T-helper 2 cell treated with Interferon-gamma antibody and Interleukin-4, amounts not matched to agents 5 μg/mL and 100 μg/mL, for 36 hours (primary cell): ENCODE data around the gene RPL22.

Experiments used
- DNase-seq: peaks from one replicate; pipeline ENCODE4 v3.0.0; 2021; ENCODE audit warnings: low spot score
- H3K27ac Mint-ChIP-seq: one replicate; pipeline ENCODE4 v1.8.0; 2021; ENCODE audit warnings: mild to moderate bottlenecking, mixed read lengths
- H3K27me3 Mint-ChIP-seq: one replicate; pipeline ENCODE4 v1.8.0; 2021; ENCODE audit warnings: low read depth, mixed read lengths
- H3K36me3 Mint-ChIP-seq: one replicate; pipeline ENCODE4 v1.8.0; 2021; ENCODE audit warnings: low read depth, mixed read lengths
- H3K4me1 Mint-ChIP-seq: one replicate; pipeline ENCODE4 v1.8.0; 2021; ENCODE audit warnings: low read depth, mixed read lengths
- H3K4me3 Mint-ChIP-seq: one replicate; pipeline ENCODE4 v1.8.0; 2022; ENCODE audit warnings: mild to moderate bottlenecking, moderate library complexity, mixed read lengths
- H3K9me3 Mint-ChIP-seq: one replicate; pipeline ENCODE4 v1.8.0; 2021; ENCODE audit warnings: mixed read lengths

The RPL22 gene

DNA sequence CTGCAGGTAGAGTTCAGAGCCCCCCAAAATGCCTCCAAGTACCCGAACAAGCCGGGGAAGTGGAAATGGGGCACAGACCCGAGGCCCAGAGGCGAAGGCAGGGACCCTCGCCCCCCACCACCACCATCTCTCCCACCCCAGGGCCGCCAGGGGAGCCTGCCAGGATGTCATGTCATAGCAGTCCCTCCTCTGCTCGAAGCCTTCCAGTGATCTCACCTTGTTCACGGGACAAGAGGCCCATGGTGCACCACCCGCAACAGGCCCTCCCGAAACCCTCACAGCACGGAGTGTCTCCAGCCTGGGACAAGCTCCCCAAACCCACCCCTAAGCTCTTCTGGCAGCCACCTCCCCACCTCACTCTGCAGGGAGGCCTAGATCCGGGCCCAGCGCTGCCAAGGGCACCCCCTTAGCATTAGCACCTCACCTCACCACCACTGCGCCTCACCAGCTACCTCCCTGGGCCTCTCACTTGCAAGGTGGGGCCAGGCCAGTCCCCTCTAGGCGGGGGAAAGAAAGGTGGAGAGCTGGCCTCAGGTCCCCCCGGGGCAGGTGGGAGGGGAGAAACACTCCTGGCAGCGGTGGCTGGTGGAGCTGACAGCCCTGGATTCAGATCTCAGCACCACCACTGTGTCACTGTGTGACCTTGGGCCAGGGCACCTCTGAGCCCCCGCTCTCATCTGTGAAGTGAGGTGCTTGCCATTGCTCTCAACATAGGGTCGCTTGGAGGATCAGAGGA is 32.6 kb downstream of the RPL22 start:
- DNase-seq, result no peak
- H3K27me3 Mint-ChIP-seq, result peaks cover under 1% of the 10 kb centered on the region
- H3K36me3 Mint-ChIP-seq, result no peaks in the 10 kb centered on the region
- H3K4me3 Mint-ChIP-seq, result no peak overlapping the region
- no peak overlapping the region for H3K27ac Mint-ChIP-seq
- H3K9me3 Mint-ChIP-seq, result no peaks in the 10 kb centered on the region
- no peaks in the 10 kb centered on the region for H3K4me1 Mint-ChIP-seq

- no peak overlapping the region for H3K27ac Mint-ChIP-seq
- DNase-seq, result no peak
- H3K36me3 Mint-ChIP-seq, result no peaks in the 10 kb centered on the region
- peaks cover 3% of the 10 kb centered on the region for H3K27me3 Mint-ChIP-seq
- H3K4me3 Mint-ChIP-seq, result no peak overlapping the region
- H3K9me3 Mint-ChIP-seq, result no peaks in the 10 kb centered on the region
- H3K4me1 Mint-ChIP-seq, result no peaks in the 10 kb centered on the region
Observed at GRCh38 chr1:6166221-6166620, 33.2 kb downstream of the RPL22 start.

DNA sequence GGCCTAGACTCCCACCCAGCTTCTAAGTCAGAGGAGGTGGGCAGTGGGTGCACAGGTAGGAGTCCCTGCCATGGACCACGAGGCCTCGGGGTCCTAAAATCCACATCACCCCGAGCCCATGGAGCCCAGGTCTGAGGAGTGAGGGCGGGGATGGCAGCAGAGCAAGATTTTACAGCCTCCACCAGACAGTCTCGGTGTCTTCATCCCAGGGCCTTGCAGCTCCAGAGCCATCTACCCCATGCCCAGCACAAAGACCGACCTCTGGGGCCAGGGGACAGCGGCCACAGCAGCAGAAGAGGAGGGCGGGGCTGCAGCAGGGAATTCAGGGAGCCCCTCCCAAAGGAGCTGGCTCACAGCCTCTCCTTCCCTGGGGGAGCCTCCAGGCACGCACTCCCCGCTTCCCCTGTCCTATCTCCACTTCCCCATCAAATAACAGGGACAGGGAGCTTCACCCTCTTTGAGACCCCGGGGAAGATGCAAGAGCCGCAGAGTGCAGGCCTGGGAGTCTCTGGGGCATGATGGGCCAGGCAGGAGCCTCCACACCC is 33.9 kb downstream of the RPL22 start:
- no peak overlapping the region for H3K4me3 Mint-ChIP-seq
- peaks cover 6% of the 10 kb centered on the region for H3K27me3 Mint-ChIP-seq
- H3K9me3 Mint-ChIP-seq, result no peaks in the 10 kb centered on the region
- H3K36me3 Mint-ChIP-seq, result no peaks in the 10 kb centered on the region
- H3K4me1 Mint-ChIP-seq, result no peaks in the 10 kb centered on the region
- H3K27ac Mint-ChIP-seq, result no peak overlapping the region
- DNase-seq, result no peak

- DNase-seq, result no peak
- Mint-ChIP-seq H3K27ac (no peak overlapping the region), H3K4me1 (no peaks in the 10 kb centered on the region), H3K27me3 (peaks cover 6% of the 10 kb centered on the region), H3K36me3 (no peaks in the 10 kb centered on the region), H3K4me3 (no peak overlapping the region), H3K9me3 (no peaks in the 10 kb centered on the region)
Observed at GRCh38 chr1:6165027-6165426, 34.4 kb downstream of the RPL22 start.

GRCh38 chr1:6163973-6164617 is 35.3 kb downstream of the RPL22 start:
- H3K9me3 Mint-ChIP-seq, result no peaks in the 10 kb centered on the region
- H3K36me3 Mint-ChIP-seq, result no peaks in the 10 kb centered on the region
- no peak for DNase-seq
- H3K27me3 Mint-ChIP-seq, result peaks cover 6% of the 10 kb centered on the region
- no peak overlapping the region for H3K27ac Mint-ChIP-seq
- no peak overlapping the region for H3K4me3 Mint-ChIP-seq
- H3K4me1 Mint-ChIP-seq, result no peaks in the 10 kb centered on the region

DNA sequence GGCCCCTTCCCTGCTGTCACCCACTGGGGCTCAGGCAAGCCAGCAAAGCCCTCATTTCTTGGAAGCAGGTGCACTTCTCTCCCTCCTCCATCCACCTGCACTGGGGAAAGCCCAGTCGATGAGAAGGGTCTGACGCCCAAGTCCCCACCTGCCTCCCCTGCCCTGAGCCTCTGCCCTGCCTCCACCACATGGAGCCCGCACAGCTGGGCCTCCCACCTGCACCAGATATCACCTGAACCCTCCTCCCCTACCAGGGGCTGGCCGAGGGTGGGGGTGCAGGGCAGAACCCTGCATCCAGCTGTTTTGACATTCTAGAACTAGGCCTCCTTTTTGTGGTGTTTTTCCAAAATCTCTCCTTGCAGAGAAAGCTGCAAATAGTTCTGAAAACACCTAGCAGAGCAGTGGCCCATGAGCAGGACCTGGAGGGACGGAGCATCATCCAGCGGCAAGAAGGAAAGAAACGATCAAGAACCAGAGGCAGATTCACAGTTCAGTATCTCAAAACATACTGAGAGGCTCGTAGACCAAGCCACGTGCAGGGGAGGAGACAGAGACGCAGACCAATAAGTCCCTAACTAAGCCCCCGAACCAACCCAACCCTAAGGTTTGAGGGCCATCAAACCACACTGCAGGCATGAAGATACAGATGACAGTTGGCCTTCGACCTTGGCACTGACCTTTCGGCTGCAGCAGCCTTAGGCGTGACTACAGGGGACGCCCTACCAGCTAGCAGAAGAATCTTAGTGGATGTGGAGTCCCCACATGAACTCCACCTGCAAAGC is 36.0 kb downstream of the RPL22 start:
- no peaks in the 10 kb centered on the region for H3K4me1 Mint-ChIP-seq
- no peaks in the 10 kb centered on the region for H3K36me3 Mint-ChIP-seq
- H3K9me3 Mint-ChIP-seq, result no peaks in the 10 kb centered on the region
- H3K4me3 Mint-ChIP-seq, result no peak overlapping the region
- peaks cover 6% of the 10 kb centered on the region for H3K27me3 Mint-ChIP-seq
- H3K27ac Mint-ChIP-seq, result no peak overlapping the region
- DNase-seq, result no peak

DNA sequence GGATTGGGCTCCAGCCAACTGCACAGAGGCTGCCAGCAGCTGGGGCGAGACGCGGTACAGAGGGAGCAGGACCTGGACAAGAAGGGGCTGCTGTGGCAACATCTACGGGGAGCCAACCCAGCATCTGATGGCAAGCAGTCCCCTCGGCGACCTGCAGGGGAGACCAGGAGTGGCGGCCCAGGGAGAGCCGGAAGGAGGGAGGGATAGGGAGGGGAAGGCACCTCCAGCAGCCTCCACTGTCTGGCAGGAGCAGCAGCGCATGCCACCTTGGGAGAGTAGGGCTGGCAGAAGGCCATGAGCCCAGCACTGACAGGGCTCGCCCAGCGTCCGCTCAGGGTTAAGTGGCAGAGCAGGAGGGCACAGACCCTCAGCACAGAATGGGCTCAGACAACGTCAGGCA is 36.6 kb downstream of the RPL22 start:
- no peak for DNase-seq
- Mint-ChIP-seq H3K4me3 (no peak overlapping the region), H3K27me3 (peaks cover 6% of the 10 kb centered on the region)

GRCh38 chr1:6162341-6162740 is 37.1 kb downstream of the RPL22 start:
- Mint-ChIP-seq H3K4me1 (peaks cover 9% of the 10 kb centered on the region), H3K9me3 (no peaks in the 10 kb centered on the region), H3K27ac (no peak overlapping the region), H3K36me3 (no peaks in the 10 kb centered on the region), H3K4me3 (no peak overlapping the region), H3K27me3 (peaks cover 6% of the 10 kb centered on the region)
- no peak for DNase-seq

More for the DNA sequence above, 36.6 kb downstream of the RPL22 start:
- Mint-ChIP-seq H3K9me3 (no peaks in the 10 kb centered on the region), H3K36me3 (no peaks in the 10 kb centered on the region), H3K4me1 (peaks cover 5% of the 10 kb centered on the region), H3K27ac (no peak overlapping the region)

DNA sequence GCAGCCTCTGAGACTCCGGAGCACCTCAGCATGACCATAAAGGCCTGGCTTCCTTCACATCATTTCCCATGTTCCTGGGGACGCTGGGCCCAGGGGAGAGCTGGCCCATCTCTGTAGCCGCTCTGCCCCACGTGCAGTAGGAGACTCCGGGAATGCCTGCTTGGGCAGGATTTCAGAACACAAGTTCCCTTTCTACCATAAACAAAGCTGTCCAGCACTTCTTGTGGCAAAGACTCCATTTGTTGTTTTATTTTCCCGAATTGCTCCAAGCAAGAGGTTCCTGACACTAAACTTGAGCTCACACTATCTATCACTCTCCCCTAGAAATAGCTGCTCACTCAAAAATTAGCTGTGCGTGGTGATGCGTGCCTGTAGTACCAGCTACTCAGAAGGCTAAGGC is 41.2 kb downstream of the RPL22 start:
- peaks cover 6% of the 10 kb centered on the region for H3K27me3 Mint-ChIP-seq
- no peak for DNase-seq
- peaks cover 12% of the 10 kb centered on the region for H3K4me1 Mint-ChIP-seq
- H3K36me3 Mint-ChIP-seq, result no peaks in the 10 kb centered on the region
- no peaks in the 10 kb centered on the region for H3K9me3 Mint-ChIP-seq
- no peak overlapping the region for H3K27ac Mint-ChIP-seq
- no peak overlapping the region for H3K4me3 Mint-ChIP-seq

DNA sequence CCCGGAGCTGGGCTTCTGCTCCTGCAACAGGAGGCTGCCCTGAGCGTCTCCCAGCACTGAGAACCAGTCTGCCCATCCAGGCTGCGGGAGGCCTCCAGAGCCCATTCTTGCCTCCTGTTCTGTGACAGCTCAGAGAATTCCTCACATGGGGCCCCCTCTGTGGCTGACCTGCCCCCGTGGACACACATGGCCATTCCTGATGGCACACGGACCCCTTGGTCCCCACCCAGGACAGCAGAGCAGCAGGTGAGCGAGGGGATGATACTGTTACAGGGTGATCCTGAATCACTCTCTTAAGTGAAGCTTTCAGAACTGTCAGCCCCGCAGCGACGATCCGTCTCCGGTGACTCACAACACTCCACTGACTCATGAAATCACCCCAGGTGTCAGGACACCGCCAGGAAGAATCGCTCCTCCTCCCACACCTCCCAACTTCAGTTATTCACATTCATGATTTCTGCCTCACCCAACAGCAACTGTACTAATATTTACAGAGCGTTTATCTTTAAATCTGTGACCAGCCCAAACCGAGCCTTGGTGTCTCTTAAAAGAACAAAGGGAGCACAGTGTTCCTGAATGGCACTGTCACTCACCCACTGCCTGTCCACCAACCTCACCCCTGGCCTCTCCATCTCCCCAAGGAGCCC is 41.7 kb downstream of the RPL22 start:
- Mint-ChIP-seq H3K9me3 (no peaks in the 10 kb centered on the region), H3K4me3 (no peak overlapping the region), H3K36me3 (no peaks in the 10 kb centered on the region), H3K4me1 (peaks cover 12% of the 10 kb centered on the region), H3K27me3 (peaks cover 6% of the 10 kb centered on the region), H3K27ac (peak overlapping the region; percentile 16)
- peak; percentile 50 for DNase-seq

GRCh38 chr1:6157132-6157527 is 42.3 kb downstream of the RPL22 start:
- no peak for DNase-seq
- H3K4me1 Mint-ChIP-seq, result peaks cover 12% of the 10 kb centered on the region
- H3K4me3 Mint-ChIP-seq, result no peak overlapping the region
- H3K27ac Mint-ChIP-seq, result peak overlapping the region; percentile 16
- peaks cover 6% of the 10 kb centered on the region for H3K27me3 Mint-ChIP-seq
- H3K36me3 Mint-ChIP-seq, result no peaks in the 10 kb centered on the region
- H3K9me3 Mint-ChIP-seq, result no peaks in the 10 kb centered on the region

DNA sequence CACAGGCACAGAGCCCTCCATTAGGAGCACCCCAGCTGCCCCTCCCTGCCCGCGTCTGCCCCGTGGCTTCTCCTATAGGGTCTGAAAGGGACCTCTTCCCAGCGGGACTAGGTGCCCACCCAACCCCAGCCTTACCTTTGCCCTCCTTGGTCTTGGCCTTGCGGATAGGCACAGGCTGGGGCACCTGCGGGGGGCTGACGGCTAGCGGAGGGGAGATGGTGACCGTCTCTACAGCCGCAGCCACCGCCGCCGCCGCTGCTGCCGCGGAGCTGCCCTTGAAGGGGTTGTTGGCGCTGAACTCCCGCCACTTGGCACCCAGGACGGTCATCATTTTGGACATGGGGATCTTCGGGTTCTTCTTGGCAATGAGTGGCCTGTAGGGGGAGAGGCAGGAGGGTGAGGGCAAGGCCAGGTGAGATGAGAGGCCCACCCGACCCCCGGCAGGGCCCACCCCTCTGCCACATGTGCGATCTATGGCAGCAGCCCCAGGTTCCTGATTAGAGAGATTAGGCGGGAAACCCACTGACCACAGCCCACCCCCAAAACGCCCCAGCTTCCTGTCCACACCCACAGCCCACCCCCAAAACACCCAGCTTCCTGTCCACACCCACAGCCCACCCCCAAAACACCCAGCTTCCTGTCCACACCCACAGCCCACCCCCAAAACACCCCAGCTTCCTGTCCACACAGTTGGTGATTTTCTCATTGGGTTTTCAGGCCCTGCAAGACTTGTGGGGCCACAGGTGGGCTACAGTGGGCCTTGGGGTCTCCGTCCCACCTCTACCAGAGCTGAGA is 44.7 kb downstream of the RPL22 start:
- Mint-ChIP-seq H3K4me3 (peak overlapping the region; percentile 46), H3K9me3 (no peaks in the 10 kb centered on the region)

GRCh38 chr1:6152882-6153281 is 46.5 kb downstream of the RPL22 start:
- DNase-seq, result no peak
- Mint-ChIP-seq H3K36me3 (no peaks in the 10 kb centered on the region), H3K9me3 (no peaks in the 10 kb centered on the region)

More for the DNA sequence above, 44.7 kb downstream of the RPL22 start:
- Mint-ChIP-seq H3K36me3 (no peaks in the 10 kb centered on the region), H3K27me3 (no peaks in the 10 kb centered on the region), H3K4me1 (peaks cover 12% of the 10 kb centered on the region), H3K27ac (peak overlapping the region; percentile 55)
- DNase-seq, result no peak

More at GRCh38 chr1:6152882-6153281, 46.5 kb downstream of the RPL22 start:
- Mint-ChIP-seq H3K4me3 (no peak overlapping the region), H3K27me3 (peaks cover 4% of the 10 kb centered on the region), H3K4me1 (peaks cover 11% of the 10 kb centered on the region), H3K27ac (no peak overlapping the region)
